H1 (cell line): ENCODE data around the gene SEMA3F.

Experiments used
- BCL11A ChIP-seq, 2 experiments: IDR thresholded peaks; one replicate each; pipeline ENCODE4 v1.6.1; 2011; ENCODE audit warnings: low read depth in 2 of 2, low read length in 2 of 2, mild to moderate bottlenecking in 2 of 2
- CEBPB ChIP-seq: IDR thresholded peaks from 2 replicates; pipeline ENCODE4 v1.6.1; 2012; ENCODE audit warnings: low read depth, low read length
- CTCF ChIP-seq, 3 experiments: IDR thresholded peaks; 1 replicate in 2 of 3; 2 replicates in 1 of 3; pipeline versions ENCODE4 v1.5.1 to v1.6.1; 2011; ENCODE audit warnings: low read length in 3 of 3, mild to moderate bottlenecking in 3 of 3, inconsistent platforms in 2 of 3, low read depth in 1 of 3, moderate library complexity in 1 of 3; ENCODE audit not compliant: insufficient read depth in 1 of 3; ENCODE audit errors: control extremely low read depth in 1 of 3
- EGR1 ChIP-seq: IDR thresholded peaks from 2 replicates; pipeline ENCODE4 v1.6.1; 2011; ENCODE audit warnings: low read depth, low read length, borderline replicate concordance
- EP300 ChIP-seq, 2 experiments: IDR thresholded peaks; 1 replicate in 1 of 2; 2 replicates in 1 of 2; pipeline ENCODE4 v1.6.1; 2011 to 2012; ENCODE audit warnings: low read depth in 2 of 2, low read length in 2 of 2, mild to moderate bottlenecking in 2 of 2, borderline replicate concordance in 1 of 2, inconsistent platforms in 1 of 2, moderate library complexity in 1 of 2
- EZH2 ChIP-seq: fragments of 200-600 bp; sonication (generic); IDR thresholded peaks from 2 replicates; pipeline ENCODE4 v1.7.1; 2012; ENCODE audit warnings: low read depth, mild to moderate bottlenecking, moderate library complexity, low read length, inconsistent platforms; ENCODE audit not compliant: severe bottlenecking
- JUND ChIP-seq: IDR thresholded peaks from 2 replicates; pipeline ENCODE4 v1.6.1; 2011; ENCODE audit warnings: mild to moderate bottlenecking, improper control_type of control experiment, low read length
- KDM1A ChIP-seq: fragments of 200-600, 300-600 bp; sonication (generic); IDR thresholded peaks from 2 replicates; pipeline ENCODE4 v1.7.1; 2016; ENCODE audit warnings: mild to moderate bottlenecking, low read length, borderline replicate concordance
- RBBP5 ChIP-seq: IDR thresholded peaks from 2 replicates; pipeline ENCODE4 v1.7.1; 2012; ENCODE audit warnings: low read depth, mild to moderate bottlenecking, inconsistent platforms, low read length, moderate library complexity, borderline replicate concordance
- TF ChIP-seq, protein P1 (sequence below): IDR thresholded peaks from 2 replicates; pipeline ENCODE4 v1.6.1; 2011; ENCODE audit warnings: low read depth, mild to moderate bottlenecking, low read length; ENCODE audit not compliant: insufficient read depth

DNA sequence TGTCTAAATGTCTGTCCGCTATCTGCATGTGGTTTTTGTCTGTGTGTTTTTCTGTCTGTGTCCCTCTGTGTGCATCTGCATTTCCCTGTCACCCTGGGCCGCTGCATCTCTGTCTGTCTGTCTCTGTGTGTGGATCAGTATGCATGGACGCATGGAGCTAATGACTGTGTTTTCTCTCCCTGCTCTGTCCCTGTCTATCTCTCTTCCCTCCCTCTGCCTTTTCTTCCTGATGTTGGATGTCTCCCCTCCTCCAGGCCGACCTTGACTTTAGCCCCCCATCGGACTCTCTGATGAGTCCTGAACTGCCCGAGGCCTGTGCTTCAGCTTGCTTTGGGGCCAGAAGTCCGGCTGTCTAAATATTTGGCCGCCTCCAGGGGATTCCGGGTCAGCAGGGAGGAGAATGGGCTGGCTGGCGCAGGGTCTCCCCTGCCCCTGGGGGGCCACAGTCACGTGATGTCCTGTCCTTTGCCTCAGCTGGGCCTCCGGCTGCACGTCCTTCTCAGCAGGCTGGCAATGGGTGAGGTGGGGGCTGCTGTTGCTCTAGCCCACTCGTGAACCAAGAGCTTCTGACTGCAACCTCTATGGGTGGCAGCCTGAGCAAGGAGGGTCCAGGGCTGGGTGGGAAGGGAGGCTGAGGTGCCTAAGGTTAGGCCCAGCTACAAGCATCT lies 53.7 kb downstream of the SEMA3F start:
- TF ChIP-seq CEBPB: no peak
- no peak for TF ChIP-seq CTCF (IDR thresholded peaks at IDR 0.05; ENCODE audit: control extremely low read depth in 1 of 3, insufficient read depth in 1 of 3, low read depth in 1 of 3, low read length in 3 of 3)
- no peak for TF ChIP-seq RBBP5
- TF ChIP-seq, protein P1, sequence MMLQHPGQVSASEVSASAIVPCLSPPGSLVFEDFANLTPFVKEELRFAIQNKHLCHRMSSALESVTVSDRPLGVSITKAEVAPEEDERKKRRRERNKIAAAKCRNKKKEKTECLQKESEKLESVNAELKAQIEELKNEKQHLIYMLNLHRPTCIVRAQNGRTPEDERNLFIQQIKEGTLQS: no peak
- no peak for TF ChIP-seq EZH2
- TF ChIP-seq EGR1: no peak
- TF ChIP-seq JUND: no peak
- TF ChIP-seq KDM1A: no peak
- no peak for TF ChIP-seq BCL11A (IDR thresholded peaks at IDR 0.05; ENCODE audit: low read depth in 2 of 2, low read length in 2 of 2)
- no peak for TF ChIP-seq EP300 (IDR thresholded peaks at IDR 0.05; ENCODE audit: borderline replicate concordance in 1 of 2, low read depth in 2 of 2, low read length in 2 of 2)
